ENCODE results near the gene STK32C.

The STK32C gene

GRCh38 chr10:132335189-132336063 is 27.7 kb upstream of the STK32C start:
- DNase-seq (ENCODE audit: low read depth, low spot score), result no peak
- Histone ChIP-seq H3K9ac (ENCODE audit: insufficient read length) (no peak overlapping the region), H3K36me3 (ENCODE audit: insufficient read depth, low read length) (no peaks in the 10 kb centered on the region), H3K27ac (peak overlapping the region; percentile 62; the same call in 1 of the 2 replicates), H3K9me3 (ENCODE audit: low read depth, low read length) (no peaks in the 10 kb centered on the region), H3K4me3 (no peak overlapping the region; the same call in 1 of the 2 replicates)
- no peak for TF ChIP-seq EZH2 (IDR thresholded peaks at IDR 0.05)

GRCh38 chr10:132334631-132335188 is 27.0 kb upstream of the STK32C start:
- H3K27ac ChIP-seq, result peak overlapping the region; percentile 62; the same call in 1 of the 2 replicates
- no peak overlapping the region for H3K9ac ChIP-seq (ENCODE audit: insufficient read length)
- TF ChIP-seq POLR2AphosphoS5 (IDR thresholded peaks at IDR 0.05; ENCODE audit: borderline replicate concordance, low read depth, low read length), result no peak
- no peak for TF ChIP-seq EZH2 (IDR thresholded peaks at IDR 0.05)
- TF ChIP-seq FOXP2 (optimal IDR thresholded peaks at IDR 0.05; ENCODE audit: control extremely low read depth, extremely low read length, insufficient read depth), result no peak
- no peaks in the 10 kb centered on the region for H3K9me3 ChIP-seq (ENCODE audit: low read depth, low read length)
- no peaks in the 10 kb centered on the region for H3K36me3 ChIP-seq (ENCODE audit: insufficient read depth, low read length)
- no peak for DNase-seq (ENCODE audit: low read depth, low spot score)
- no peak overlapping the region; the same call in 1 of the 2 replicates for H3K4me3 ChIP-seq

- Histone ChIP-seq H3K27ac (no peak overlapping the region), H3K9me3 (ENCODE audit: low read depth, low read length) (no peaks in the 10 kb centered on the region), H3K4me3 (no peak overlapping the region), H3K36me3 (ENCODE audit: insufficient read depth, low read length) (no peaks in the 10 kb centered on the region), H3K9ac (ENCODE audit: insufficient read length) (no peak overlapping the region)
- DNase-seq (ENCODE audit: low read depth, low spot score), result no peak
- TF ChIP-seq FOXP2 (optimal IDR thresholded peaks at IDR 0.05; ENCODE audit: control extremely low read depth, extremely low read length, insufficient read depth) (no peak), EZH2 (IDR thresholded peaks at IDR 0.05) (no peak), POLR2AphosphoS5 (IDR thresholded peaks at IDR 0.05; ENCODE audit: borderline replicate concordance, low read depth, low read length) (no peak)
Measured at GRCh38 chr10:132333386-132333785, 25.6 kb upstream of the STK32C start.

- no peak for DNase-seq (ENCODE audit: low read depth, low spot score)
- H3K4me3 ChIP-seq, result peak overlapping the region; percentile 79
- peak overlapping the region; percentile 73 for H3K9ac ChIP-seq (ENCODE audit: insufficient read length)
- TF ChIP-seq FOXP2 (optimal IDR thresholded peaks at IDR 0.05; ENCODE audit: control extremely low read depth, extremely low read length, insufficient read depth) (no peak), POLR2AphosphoS5 (IDR thresholded peaks at IDR 0.05; ENCODE audit: borderline replicate concordance, low read depth, low read length) (no peak), EZH2 (IDR thresholded peaks at IDR 0.05) (no peak)
- no peak overlapping the region for H3K27ac ChIP-seq
- H3K36me3 ChIP-seq (ENCODE audit: insufficient read depth, low read length), result no peaks in the 10 kb centered on the region
- H3K9me3 ChIP-seq (ENCODE audit: low read depth, low read length), result no peaks in the 10 kb centered on the region
Measured at GRCh38 chr10:132332433-132332754, 24.6 kb upstream of the STK32C start.

- DNase-seq (ENCODE audit: low read depth, low spot score), result peak; percentile 30
- Histone ChIP-seq H3K9me3 (ENCODE audit: low read depth, low read length) (no peaks in the 10 kb centered on the region), H3K9ac (ENCODE audit: insufficient read length) (peak within 1 kb of the TSS; percentile 85), H3K36me3 (ENCODE audit: insufficient read depth, low read length) (no peaks in the 10 kb centered on the region), H3K27ac (peak within 1 kb of the TSS; percentile 36; the same call in 1 of the 2 replicates), H3K4me3 (peak within 1 kb of the TSS; percentile 89)
- TF ChIP-seq EZH2 (IDR thresholded peaks at IDR 0.05), result no peak
- peak; percentile 73 for TF ChIP-seq POLR2AphosphoS5 (IDR thresholded peaks at IDR 0.05; ENCODE audit: borderline replicate concordance, low read depth, low read length)
Measured at GRCh38 chr10:132331601-132332432, 24.1 kb upstream of the STK32C start, which contains the start of gene LRRC27. TSS of gene LRRC27 (plus strand) at chr10:132332193. CDS start at chr10:132333525, 1,332 bp downstream.

GRCh38 chr10:132330486-132330833 is 22.7 kb upstream of the STK32C start:
- Histone ChIP-seq H3K27ac (peak overlapping the region; percentile 76; the same call in 1 of the 2 replicates), H3K9ac (ENCODE audit: insufficient read length) (peak overlapping the region; percentile 71), H3K36me3 (ENCODE audit: insufficient read depth, low read length) (no peaks in the 10 kb centered on the region), H3K9me3 (ENCODE audit: low read depth, low read length) (no peaks in the 10 kb centered on the region), H3K4me3 (peak overlapping the region; percentile 89)
- TF ChIP-seq POLR2AphosphoS5 (IDR thresholded peaks at IDR 0.05; ENCODE audit: borderline replicate concordance, low read depth, low read length) (no peak), EZH2 (IDR thresholded peaks at IDR 0.05) (no peak), FOXP2 (optimal IDR thresholded peaks at IDR 0.05; ENCODE audit: control extremely low read depth, extremely low read length, insufficient read depth) (no peak)
- DNase-seq (ENCODE audit: low read depth, low spot score), result no peak

- no peak for DNase-seq (ENCODE audit: low read depth, low spot score)
- Histone ChIP-seq H3K9me3 (ENCODE audit: low read depth, low read length) (no peaks in the 10 kb centered on the region), H3K4me3 (peak overlapping the region; percentile 89), H3K27ac (peak overlapping the region; percentile 76), H3K9ac (ENCODE audit: insufficient read length) (peak overlapping the region; percentile 71), H3K36me3 (ENCODE audit: insufficient read depth, low read length) (no peaks in the 10 kb centered on the region)
- no peak for TF ChIP-seq POLR2AphosphoS5 (IDR thresholded peaks at IDR 0.05; ENCODE audit: borderline replicate concordance, low read depth, low read length)
- TF ChIP-seq EZH2 (IDR thresholded peaks at IDR 0.05), result no peak
- TF ChIP-seq FOXP2 (optimal IDR thresholded peaks at IDR 0.05; ENCODE audit: control extremely low read depth, extremely low read length, insufficient read depth), result no peak
Measured at GRCh38 chr10:132329565-132330485, 22.1 kb upstream of the STK32C start.

Data from SK-N-MC (cell line).